OCI-LY3 (cell line): ENCODE results near the gene CPNE6.

Source experiments
- CTCF ChIP-seq: fragments of 200-600, 300-600 bp; sonication (generic); IDR thresholded peaks from 2 replicates; pipeline ENCODE4 v1.5.1; 2014; ENCODE audit warnings: antibody characterized with exemption, low read length, low read depth
- EZH2phosphoT487 ChIP-seq: fragments of 200-600 bp; shearing (Covaris generic); IDR thresholded peaks from 2 replicates; pipeline ENCODE4 v1.6.1; 2018; ENCODE audit warnings: antibody characterized with exemption, mixed run types, low read depth

DNA sequence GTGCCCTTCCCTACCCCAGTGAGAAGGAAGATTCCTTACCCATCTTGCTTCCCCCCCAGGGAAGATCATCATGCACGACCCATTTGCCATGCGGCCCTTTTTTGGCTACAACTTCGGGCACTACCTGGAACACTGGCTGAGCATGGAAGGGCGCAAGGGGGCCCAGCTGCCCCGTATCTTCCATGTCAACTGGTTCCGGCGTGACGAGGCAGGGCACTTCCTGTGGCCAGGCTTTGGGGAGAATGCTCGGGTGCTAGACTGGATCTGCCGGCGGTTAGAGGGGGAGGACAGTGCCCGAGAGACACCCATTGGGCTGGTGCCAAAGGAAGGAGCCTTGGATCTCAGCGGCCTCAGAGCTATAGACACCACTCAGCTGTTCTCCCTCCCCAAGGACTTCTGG, 32.1 kb downstream of the CPNE6 start:
- TF ChIP-seq CTCF = no peak
- TF ChIP-seq EZH2phosphoT487 = no peak
